GM12891 (cell line): ENCODE results near the gene TNFRSF13B.
"Not testable (repeated sequence)": the region's sequence is repeated elsewhere in the genome, so short reads cannot be mapped to it uniquely, and the experiment has no call there.

Experiments
- POLR2A ChIP-seq: IDR thresholded peaks from 2 replicates; pipeline ENCODE4 v1.6.1; 2011; ENCODE audit warnings: low read depth, low read length, control low read depth
- POLR2AphosphoS5 ChIP-seq: IDR thresholded peaks from 2 replicates; pipeline ENCODE4 v1.6.1; 2011; ENCODE audit warnings: low read depth, low read length, control low read depth

DNA sequence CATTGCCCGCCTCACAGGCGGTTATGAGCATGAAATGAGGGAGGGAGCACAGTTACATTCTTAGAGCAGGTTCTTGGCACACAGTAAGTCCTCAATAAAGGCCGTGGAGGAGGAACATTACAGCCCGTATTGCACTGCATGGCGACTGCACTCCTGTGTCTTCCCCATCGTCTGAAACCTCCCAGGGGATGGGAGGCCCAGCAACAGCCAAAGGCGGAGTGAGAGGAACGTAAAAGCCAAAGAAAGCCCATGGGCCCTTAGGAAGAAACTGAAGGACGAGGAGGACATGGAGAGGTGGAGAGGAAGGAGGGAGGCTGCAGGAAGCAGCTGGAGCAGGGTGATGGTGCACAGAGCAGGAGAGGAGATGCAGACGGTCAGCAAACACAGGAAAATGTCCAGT is 1.1 kb upstream of the TNFRSF13B start:
- not testable (repeated sequence) for TF ChIP-seq POLR2AphosphoS5, POLR2A
